Upper lobe of left lung (tissue), 6 donors: ENCODE results near the gene GSTM1. TPM values are rescaled to one million over a fixed set of nuclear protein-coding genes. Genes with fewer than 3 reads are reported as not detected.
"Not testable (repeated sequence)": the region's sequence is repeated elsewhere in the genome, so short reads cannot be mapped to it uniquely, and the experiment has no call there.

Experiments
- ATAC-seq, 2 donors: fragments of 200-7000 bp; cut with Tn5 transposase; one replicate each; pipeline ENCODE4 v1.9.1; 2022; ENCODE audit warnings: mild to moderate bottlenecking in 2 of 2, moderate library complexity in 2 of 2; ENCODE audit not compliant: low FRiP score in 2 of 2
- DNase-seq, 2 donors: peaks; one replicate each; pipeline ENCODE4 v3.0.0-alpha.2; 2019 to 2020
- H3K27ac ChIP-seq, 4 donors: fragments of 200-600 bp; sonication (generic); one replicate each; pipeline ENCODE4 v1.5.1; 2016 to 2019
- H3K27me3 ChIP-seq, 4 donors: fragments of 200-600 bp; sonication (generic); one replicate each; pipeline ENCODE4 v1.5.1; 2017 to 2019
- H3K36me3 ChIP-seq, 4 donors: fragments of 200-600 bp; sonication (generic); one replicate each; pipeline ENCODE4 v1.5.1; 2016 to 2019
- H3K4me1 ChIP-seq, 4 donors: fragments of 200-600 bp; sonication (generic); one replicate each; pipeline ENCODE4 v1.5.1; 2018 to 2019
- H3K4me3 ChIP-seq, 4 donors: fragments of 200-600 bp; sonication (generic); one replicate each; pipeline ENCODE4 v1.5.1; 2017 to 2019; ENCODE audit warnings: mild to moderate bottlenecking in 2 of 4, moderate library complexity in 1 of 4
- H3K9me3 ChIP-seq, 4 donors: fragments of 200-600 bp; sonication (generic); one replicate each; pipeline ENCODE4 v1.5.1; 2018 to 2019
- EP300 ChIP-seq, 4 donors: sonication (generic); formaldehyde crosslinking; IDR thresholded peaks; one replicate each; pipeline ENCODE4 v1.5.1; 2017; ENCODE audit warnings: antibody characterized with exemption in 4 of 4, control low read depth in 2 of 4
- POLR2A ChIP-seq, 4 donors: fragments of 450-650 bp; IDR thresholded peaks; one replicate each; pipeline ENCODE4 v1.5.1; 2016 to 2017; ENCODE audit warnings: antibody characterized with exemption in 4 of 4, mild to moderate bottlenecking in 2 of 4
- POLR2AphosphoS5 ChIP-seq, 2 donors: sonication (generic); formaldehyde crosslinking; IDR thresholded peaks; one replicate each; pipeline ENCODE4 v1.5.1; 2017; ENCODE audit warnings: antibody characterized with exemption in 2 of 2
- WGBS, 2 donors: methylation state at CpG; one replicate each; pipeline ENCODE4 v1.1.5; 2017 to 2018; 5-methylcytosine and 5-hydroxymethylcytosine counted together
- total RNA-seq, 6 donors: library from RNA; depleted of rRNA in 4 of 6; stranded (reverse); fragments of >200 nt in 4 of 6; gene quantifications; one replicate each; pipeline versions ENCODE4 v1.1.0 to v1.2.1, GENCODE V29; 2016 to 2021
- TF ChIP-seq, protein P1 (sequence below), 6 experiments: fragments of 450-650 bp in 4 of 6; fragments of 200-600 bp in 2 of 6; sonication (generic) in 2 of 6; IDR thresholded peaks; one replicate each; pipeline ENCODE4 v1.5.1; 2016 to 2019; ENCODE audit warnings: antibody characterized with exemption in 6 of 6
- donor health status: DM: no; HTN: no; CAD: no; lungs with moderate emphysema.
- donor health status: DM: no; HTN: yes; CAD: no; lungs with severe emphysema.

Gene GSTM1
- total RNA-seq, 6 donors from 2014 or later: 11.8 to 33.0 TPM; not detected in 4

DNA sequence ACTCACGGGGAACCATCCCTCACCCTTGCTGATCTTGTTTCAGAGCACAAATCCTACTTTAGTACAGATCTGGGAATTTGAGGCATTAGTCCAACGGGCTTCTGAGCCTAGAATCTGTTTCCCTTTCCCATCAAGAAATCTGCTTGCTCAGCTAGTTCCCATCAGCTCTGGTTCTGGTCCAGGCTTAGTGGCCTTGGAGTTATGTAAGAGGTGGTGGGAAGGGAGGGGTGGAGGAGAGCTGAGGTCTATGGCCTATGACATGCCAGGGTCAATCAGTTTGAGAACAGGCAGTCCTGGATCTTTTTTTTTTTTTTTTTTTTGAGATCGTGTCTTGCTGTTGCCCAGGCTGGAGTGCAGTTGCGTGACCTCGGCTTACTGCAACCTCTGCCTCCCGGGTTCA, 4.1 kb downstream of the GSTM1 start:
- ATAC-seq: no peak
- no CpG with 5 or more reads among the region's 6 CpGs for WGBS, 2 donors
- H3K27ac ChIP-seq: no peak overlapping the region

DNA sequence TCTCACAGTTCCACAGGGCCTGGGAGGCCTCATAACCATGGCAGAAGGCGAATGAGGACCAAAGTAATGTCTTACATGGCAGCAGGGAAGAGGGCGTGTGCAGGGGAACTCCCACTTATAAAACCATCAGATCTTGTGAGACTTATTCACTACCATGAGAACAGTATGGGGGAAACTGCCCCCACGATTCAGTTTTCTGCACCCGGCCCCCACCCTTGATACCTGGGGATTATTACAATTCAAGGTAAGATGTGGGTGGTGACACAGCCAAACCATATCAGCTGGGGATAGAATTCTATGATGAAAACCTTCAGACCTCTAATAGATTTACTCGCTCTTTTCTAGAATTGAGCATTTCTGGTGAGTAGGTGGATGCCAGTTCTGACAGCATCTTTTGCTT, 6.8 kb downstream of the GSTM1 start:
- H3K4me1 ChIP-seq, H3K9me3 ChIP-seq, H3K27me3 ChIP-seq, H3K36me3 ChIP-seq, H3K4me3 ChIP-seq, DNase-seq, H3K27ac ChIP-seq, ATAC-seq: not testable (repeated sequence)
- no CpG with 5 or more reads among the region's 5 CpGs for WGBS, 2 donors

More for the DNA sequence above, 4.1 kb downstream of the GSTM1 start:
- no peaks in the 10 kb centered on the region for H3K36me3 ChIP-seq
- no peak overlapping the region for H3K4me3 ChIP-seq
- no peaks in the 10 kb centered on the region for H3K27me3 ChIP-seq
- TF ChIP-seq, protein P1, sequence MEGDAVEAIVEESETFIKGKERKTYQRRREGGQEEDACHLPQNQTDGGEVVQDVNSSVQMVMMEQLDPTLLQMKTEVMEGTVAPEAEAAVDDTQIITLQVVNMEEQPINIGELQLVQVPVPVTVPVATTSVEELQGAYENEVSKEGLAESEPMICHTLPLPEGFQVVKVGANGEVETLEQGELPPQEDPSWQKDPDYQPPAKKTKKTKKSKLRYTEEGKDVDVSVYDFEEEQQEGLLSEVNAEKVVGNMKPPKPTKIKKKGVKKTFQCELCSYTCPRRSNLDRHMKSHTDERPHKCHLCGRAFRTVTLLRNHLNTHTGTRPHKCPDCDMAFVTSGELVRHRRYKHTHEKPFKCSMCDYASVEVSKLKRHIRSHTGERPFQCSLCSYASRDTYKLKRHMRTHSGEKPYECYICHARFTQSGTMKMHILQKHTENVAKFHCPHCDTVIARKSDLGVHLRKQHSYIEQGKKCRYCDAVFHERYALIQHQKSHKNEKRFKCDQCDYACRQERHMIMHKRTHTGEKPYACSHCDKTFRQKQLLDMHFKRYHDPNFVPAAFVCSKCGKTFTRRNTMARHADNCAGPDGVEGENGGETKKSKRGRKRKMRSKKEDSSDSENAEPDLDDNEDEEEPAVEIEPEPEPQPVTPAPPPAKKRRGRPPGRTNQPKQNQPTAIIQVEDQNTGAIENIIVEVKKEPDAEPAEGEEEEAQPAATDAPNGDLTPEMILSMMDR (IDR thresholded peaks at IDR 0.05): no peak
- TF ChIP-seq POLR2AphosphoS5 (IDR thresholded peaks at IDR 0.05) (no peak), POLR2A (IDR thresholded peaks at IDR 0.05) (no peak), EP300 (IDR thresholded peaks at IDR 0.05) (no peak)
- no peak for DNase-seq
- no peaks in the 10 kb centered on the region for H3K9me3 ChIP-seq
- H3K4me1 ChIP-seq: no peaks in the 10 kb centered on the region

DNA sequence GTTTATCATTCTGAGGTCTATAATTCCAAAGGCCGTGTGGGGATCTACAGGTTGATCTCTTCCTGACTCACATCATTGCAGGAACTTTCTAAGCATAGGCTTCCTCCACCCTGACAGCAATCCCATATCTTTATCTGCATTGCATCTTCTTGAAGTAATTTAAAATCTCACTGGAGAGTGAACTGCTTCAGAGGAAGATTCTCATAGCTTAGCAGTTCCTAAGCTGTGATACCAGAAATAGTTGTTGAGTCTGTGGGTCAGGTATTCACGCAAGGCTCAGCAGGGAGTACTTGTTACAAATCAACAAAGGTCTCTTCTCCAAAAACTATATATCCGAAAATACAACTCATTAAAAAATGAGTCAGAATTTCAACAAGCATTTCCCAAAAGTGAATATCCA, 7.5 kb downstream of the GSTM1 start:
- not testable (repeated sequence) for H3K27me3 ChIP-seq, H3K4me3 ChIP-seq, H3K36me3 ChIP-seq, H3K9me3 ChIP-seq, DNase-seq, H3K4me1 ChIP-seq, H3K27ac ChIP-seq, ATAC-seq
- WGBS, 2 donors: no CpG with 5 or more reads among the region's 3 CpGs

DNA sequence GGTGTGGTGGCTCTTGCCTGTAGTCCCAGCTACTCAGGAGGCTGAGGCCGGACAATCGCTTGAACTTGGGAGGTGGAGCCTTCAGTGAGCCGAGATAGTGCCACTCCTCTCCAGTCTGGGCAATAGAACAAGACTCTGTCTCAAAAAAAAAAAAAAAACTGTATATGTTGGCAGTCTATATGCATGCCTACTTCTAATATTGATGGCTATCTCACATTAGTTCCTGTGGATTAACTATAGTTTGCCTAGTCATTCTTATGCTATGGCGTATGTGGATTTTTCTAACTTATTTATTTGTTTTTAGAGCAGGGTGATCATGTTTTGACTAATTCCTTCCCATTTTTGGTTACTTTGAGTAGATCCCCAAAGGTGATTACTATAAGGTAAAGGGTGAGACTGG, 9.4 kb downstream of the GSTM1 start:
- DNase-seq: no peak
- H3K27me3 ChIP-seq: no peaks in the 10 kb centered on the region
- no CpG with 5 or more reads among the region's 4 CpGs for WGBS, 2 donors
- no peaks in the 10 kb centered on the region for H3K9me3 ChIP-seq
- H3K36me3 ChIP-seq: no peaks in the 10 kb centered on the region
- no peak overlapping the region for H3K27ac ChIP-seq
- H3K4me3 ChIP-seq: no peak overlapping the region
- ATAC-seq: no peak
- H3K4me1 ChIP-seq: no peaks in the 10 kb centered on the region
- no peak for TF ChIP-seq POLR2A (IDR thresholded peaks at IDR 0.05)
- TF ChIP-seq, protein P1 (IDR thresholded peaks at IDR 0.05): no peak

DNA sequence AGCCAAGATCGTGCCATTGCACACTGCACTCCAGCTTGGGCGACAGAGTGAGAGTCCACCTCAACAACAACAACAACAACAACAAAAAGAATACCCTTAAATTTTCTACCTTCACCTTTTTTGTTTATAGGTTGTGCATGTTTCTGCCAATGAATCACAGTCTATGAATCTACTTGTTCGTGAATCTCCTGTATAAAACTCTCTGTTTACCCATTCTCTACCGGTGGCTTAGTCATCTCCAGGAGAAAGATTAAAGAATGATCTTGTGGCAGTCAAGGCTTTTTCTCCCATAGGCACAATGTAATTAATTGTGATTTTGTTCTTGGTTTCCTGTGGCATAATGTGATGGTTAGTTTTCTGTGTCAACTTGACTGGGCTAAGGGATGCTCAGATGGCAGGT, 10.2 kb downstream of the GSTM1 start:
- no CpG with 5 or more reads among the region's 4 CpGs for WGBS, 2 donors
- not testable (repeated sequence) for H3K36me3 ChIP-seq, H3K27me3 ChIP-seq, H3K9me3 ChIP-seq, H3K4me3 ChIP-seq, H3K4me1 ChIP-seq, ATAC-seq, H3K27ac ChIP-seq, DNase-seq

DNA sequence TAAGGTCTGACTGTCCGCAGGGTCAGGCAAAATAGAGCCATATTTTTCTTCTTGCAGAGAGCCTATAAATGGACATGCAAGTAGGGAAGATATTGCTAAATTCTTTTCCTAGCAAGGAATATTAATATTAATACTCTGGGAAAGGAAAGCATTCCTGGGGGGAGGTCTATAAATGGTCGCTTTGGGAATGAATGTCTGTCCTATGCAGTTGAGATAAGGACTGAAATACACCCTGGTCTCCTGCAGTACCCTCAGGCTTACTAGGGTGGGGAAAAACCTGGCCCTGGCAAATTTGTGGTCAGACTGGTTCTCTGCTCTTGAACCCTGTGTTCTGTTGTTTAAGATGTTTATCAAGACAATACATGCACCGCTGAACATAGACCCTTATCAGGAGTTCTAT, 15.3 kb downstream of the GSTM1 start:
- H3K4me1 ChIP-seq, H3K27ac ChIP-seq, ATAC-seq, H3K36me3 ChIP-seq, H3K4me3 ChIP-seq, H3K9me3 ChIP-seq, H3K27me3 ChIP-seq, DNase-seq: not testable (repeated sequence)
- WGBS, 2 donors: 69 to 84% methylated on average over 3 of the region's 3 CpGs

DNA sequence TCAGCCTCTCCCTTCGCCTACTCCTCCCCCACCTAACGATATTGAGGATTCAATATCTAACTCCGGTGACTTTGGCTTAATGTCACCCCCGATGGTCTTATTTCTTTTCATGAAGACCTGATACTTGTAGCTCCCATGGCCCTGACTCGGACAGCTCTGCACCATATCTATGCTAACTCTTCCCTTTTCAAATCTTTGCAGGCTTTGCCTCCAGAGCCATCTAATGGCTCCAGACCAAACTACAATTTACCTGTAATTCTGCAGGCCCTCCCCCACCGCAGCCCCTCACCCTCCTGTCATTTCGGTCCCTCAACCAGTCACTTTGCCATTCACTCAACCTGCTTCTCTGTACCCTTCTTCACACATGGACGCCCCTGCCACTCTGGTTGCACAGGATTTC, 16.6 kb downstream of the GSTM1 start:
- peaks cover 0 to 11% (median 1%) of the 10 kb centered on the region in 4 donors for H3K9me3 ChIP-seq
- 70 to 79% methylated on average over 8 of the region's 8 CpGs for WGBS, 2 donors
- no peak overlapping the region for H3K4me3 ChIP-seq
- no peaks in the 10 kb centered on the region for H3K4me1 ChIP-seq
- H3K27ac ChIP-seq: no peak overlapping the region
- TF ChIP-seq, protein P1 (IDR thresholded peaks at IDR 0.05): no peak
- TF ChIP-seq POLR2AphosphoS5 (IDR thresholded peaks at IDR 0.05): no peak
- no peak for TF ChIP-seq POLR2A (IDR thresholded peaks at IDR 0.05)
- TF ChIP-seq EP300 (IDR thresholded peaks at IDR 0.05): no peak
- ATAC-seq (no peak), DNase-seq (no peak)
- no peaks in the 10 kb centered on the region for H3K27me3 ChIP-seq
- H3K36me3 ChIP-seq: no peaks in the 10 kb centered on the region
